RWPE2 (cell line): Measurements from ENCODE around the gene NBPF1.
"Not testable (repeated sequence)": the region's sequence is repeated elsewhere in the genome, so short reads cannot be mapped to it uniquely, and the experiment has no call there.

Experiments
- ATAC-seq: fragments of 200-7000 bp; cut with Tn5 transposase; 3 replicates; pipeline ENCODE4 v1.9.1; 2021; ENCODE audit warnings: low read depth
- DNase-seq: peaks from one replicate; pipeline ENCODE4 v3.0.0-alpha.2; 2020; ENCODE audit warnings: low spot score
- H3K27ac ChIP-seq: fragments of 450-650 bp; 2 replicates; pipeline ENCODE4 v1.5.1; 2017; ENCODE audit warnings: mild to moderate bottlenecking; ENCODE audit not compliant: poor library complexity, severe bottlenecking
- H3K27me3 ChIP-seq: fragments of 250-450 bp; sonication (Bioruptor Pico); 2 replicates; pipeline ENCODE4 v1.5.1; 2021; ENCODE audit warnings: mild to moderate bottlenecking, moderate library complexity; ENCODE audit not compliant: insufficient read depth, poor library complexity, severe bottlenecking
- H3K36me3 ChIP-seq: fragments of 250-450 bp; sonication (Bioruptor Pico); 2 replicates; pipeline ENCODE4 v1.5.1; 2020; ENCODE audit warnings: low read depth, mild to moderate bottlenecking, moderate library complexity
- H3K4me1 ChIP-seq: fragments of 250-450 bp; sonication (Bioruptor Pico); 2 replicates; pipeline ENCODE4 v1.5.1; 2021; ENCODE audit warnings: mild to moderate bottlenecking, moderate library complexity; ENCODE audit not compliant: insufficient read depth, poor library complexity, severe bottlenecking
- H3K4me3 ChIP-seq: fragments of 250-450 bp; sonication (Bioruptor Pico); 2 replicates; pipeline ENCODE4 v1.5.1; 2021; ENCODE audit warnings: mild to moderate bottlenecking, moderate library complexity; ENCODE audit not compliant: severe bottlenecking
- H3K9me3 ChIP-seq: fragments of 250-450 bp; sonication (Bioruptor Pico); 2 replicates; pipeline ENCODE4 v1.5.1; 2021; ENCODE audit warnings: mild to moderate bottlenecking, moderate library complexity; ENCODE audit not compliant: severe bottlenecking
- TF ChIP-seq, protein P1 (sequence below): fragments of 450-650 bp; IDR thresholded peaks from one replicate; pipeline ENCODE4 v1.5.1; 2017; ENCODE audit warnings: mild to moderate bottlenecking, moderate library complexity; ENCODE audit not compliant: poor library complexity, severe bottlenecking

The NBPF1 gene

DNA sequence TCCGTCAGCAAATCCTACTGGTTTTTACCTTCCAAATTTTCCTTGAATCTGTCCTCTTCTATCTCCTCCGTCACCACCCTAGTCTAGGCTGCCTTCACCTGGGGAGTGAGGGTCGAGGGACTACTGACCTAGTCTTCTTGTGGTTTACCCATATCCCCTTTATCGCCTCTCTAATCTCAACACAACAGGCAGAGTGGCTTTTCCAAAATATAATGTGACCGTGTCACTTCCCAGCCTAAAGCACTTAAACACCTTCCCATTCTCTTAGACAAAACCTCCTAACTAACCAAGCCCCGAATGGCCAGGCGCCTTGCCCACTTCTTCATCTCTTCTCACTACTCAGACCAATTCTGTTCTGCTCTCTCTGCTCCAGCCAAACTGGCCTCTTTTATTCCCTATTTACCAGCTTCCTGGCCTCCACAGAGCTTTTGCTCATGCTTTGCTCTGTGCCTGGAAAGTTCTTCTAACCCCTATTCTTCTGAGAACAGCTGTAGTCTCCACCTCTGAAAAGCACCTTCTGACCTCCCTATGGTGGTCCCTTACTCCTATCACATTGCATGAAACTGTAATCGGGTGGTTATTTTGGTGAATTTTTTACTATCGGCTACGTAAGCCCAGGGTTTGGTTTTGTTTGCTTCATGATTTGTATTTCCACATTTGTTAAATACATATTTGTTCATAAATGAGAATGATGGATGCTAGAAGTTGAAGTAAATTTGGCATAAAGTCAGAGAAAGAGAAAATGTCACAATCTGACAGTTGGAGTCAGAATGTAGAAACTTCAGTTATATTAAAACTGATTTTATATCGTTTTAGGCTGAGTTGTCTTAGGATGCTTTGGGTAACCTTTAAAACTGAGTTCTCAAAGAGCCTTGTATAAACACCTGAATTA is 1.2 kb upstream of the NBPF1 start:
- no peaks in the 10 kb centered on the region for H3K4me1 ChIP-seq
- no peak overlapping the region for H3K4me3 ChIP-seq

DNA sequence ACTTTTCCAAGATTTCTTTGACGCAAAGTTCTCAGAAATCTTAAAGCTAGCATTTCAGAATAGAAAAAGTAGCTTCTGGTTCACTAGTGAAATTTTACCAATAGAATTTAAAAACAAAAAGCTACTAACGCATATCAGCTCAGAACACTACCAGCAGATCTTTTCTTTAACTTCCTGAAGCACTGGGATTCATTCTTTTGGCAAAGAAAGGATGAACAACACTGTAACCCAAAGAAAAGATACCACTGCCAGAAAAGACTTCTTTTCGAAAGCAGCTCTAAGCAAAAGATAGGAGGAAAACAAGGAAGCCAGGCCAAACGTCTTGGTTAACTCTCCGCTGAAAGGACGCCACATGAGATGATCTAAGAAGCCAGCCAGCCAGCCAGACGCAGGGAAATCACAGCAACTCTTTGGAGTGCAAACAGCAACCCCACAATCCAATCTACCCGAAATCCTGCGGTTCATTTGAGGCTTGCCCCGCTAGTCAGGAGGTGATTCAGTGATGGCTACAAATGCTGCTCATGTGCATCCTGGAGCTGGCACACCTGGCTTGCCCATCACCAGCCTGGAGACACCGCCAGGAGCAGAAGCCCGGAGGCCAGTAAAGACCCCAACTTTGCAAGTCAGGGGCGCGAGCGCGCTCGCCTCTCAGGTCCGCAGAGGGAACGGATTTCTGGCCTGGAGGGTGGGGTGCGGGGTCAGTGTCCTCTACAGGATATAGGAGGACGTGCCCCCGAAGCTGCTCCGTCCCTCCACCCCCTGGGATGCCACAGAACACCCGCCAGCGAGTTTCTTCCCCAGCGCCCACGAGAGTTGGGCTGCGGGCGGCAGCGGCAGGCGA is 812 bp downstream of the NBPF1 start:
- no peaks in the 10 kb centered on the region for H3K9me3 ChIP-seq
- no peaks in the 10 kb centered on the region for H3K4me1 ChIP-seq
- ATAC-seq (peak; percentile 45), DNase-seq (peak; percentile 81)
- no peaks in the 10 kb centered on the region for H3K27me3 ChIP-seq
- H3K27ac ChIP-seq = peak overlapping the region; percentile 11
- H3K4me3 ChIP-seq = peak overlapping the region; percentile 80
- TF ChIP-seq, protein P1, sequence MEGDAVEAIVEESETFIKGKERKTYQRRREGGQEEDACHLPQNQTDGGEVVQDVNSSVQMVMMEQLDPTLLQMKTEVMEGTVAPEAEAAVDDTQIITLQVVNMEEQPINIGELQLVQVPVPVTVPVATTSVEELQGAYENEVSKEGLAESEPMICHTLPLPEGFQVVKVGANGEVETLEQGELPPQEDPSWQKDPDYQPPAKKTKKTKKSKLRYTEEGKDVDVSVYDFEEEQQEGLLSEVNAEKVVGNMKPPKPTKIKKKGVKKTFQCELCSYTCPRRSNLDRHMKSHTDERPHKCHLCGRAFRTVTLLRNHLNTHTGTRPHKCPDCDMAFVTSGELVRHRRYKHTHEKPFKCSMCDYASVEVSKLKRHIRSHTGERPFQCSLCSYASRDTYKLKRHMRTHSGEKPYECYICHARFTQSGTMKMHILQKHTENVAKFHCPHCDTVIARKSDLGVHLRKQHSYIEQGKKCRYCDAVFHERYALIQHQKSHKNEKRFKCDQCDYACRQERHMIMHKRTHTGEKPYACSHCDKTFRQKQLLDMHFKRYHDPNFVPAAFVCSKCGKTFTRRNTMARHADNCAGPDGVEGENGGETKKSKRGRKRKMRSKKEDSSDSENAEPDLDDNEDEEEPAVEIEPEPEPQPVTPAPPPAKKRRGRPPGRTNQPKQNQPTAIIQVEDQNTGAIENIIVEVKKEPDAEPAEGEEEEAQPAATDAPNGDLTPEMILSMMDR = no peak
- no peaks in the 10 kb centered on the region for H3K36me3 ChIP-seq

More for the DNA sequence above, 1.2 kb upstream of the NBPF1 start:
- no peak overlapping the region for H3K27ac ChIP-seq
- TF ChIP-seq, protein P1 = no peak
- ATAC-seq (no peak), DNase-seq (peak; percentile 72)
- H3K27me3 ChIP-seq = no peaks in the 10 kb centered on the region
- peaks cover 6% of the 10 kb centered on the region; the same call in 1 of the 2 replicates for H3K36me3 ChIP-seq
- H3K9me3 ChIP-seq = no peaks in the 10 kb centered on the region

DNA sequence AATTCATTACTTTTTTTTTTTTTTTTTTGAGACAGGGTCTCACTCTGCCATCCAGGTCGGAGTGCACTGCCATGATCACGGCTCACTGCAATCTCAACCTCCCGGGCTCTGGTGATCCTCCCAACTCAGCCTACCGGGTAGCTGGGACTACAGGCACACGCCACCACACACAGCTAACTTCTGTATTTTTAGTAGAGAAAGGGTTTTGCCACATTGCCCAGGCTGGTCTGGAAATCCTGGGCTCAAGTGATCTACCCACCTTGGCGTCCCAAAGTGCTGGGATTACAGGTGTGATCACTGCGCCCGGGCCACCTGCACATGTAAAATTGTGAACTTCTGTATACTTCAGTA is 1.4 kb downstream of the NBPF1 start:
- not testable (repeated sequence) for H3K9me3 ChIP-seq, ATAC-seq, H3K27ac ChIP-seq, H3K27me3 ChIP-seq, H3K4me1 ChIP-seq, H3K36me3 ChIP-seq
- peak; percentile 68 for DNase-seq
- peak overlapping the region; percentile 80 for H3K4me3 ChIP-seq

DNA sequence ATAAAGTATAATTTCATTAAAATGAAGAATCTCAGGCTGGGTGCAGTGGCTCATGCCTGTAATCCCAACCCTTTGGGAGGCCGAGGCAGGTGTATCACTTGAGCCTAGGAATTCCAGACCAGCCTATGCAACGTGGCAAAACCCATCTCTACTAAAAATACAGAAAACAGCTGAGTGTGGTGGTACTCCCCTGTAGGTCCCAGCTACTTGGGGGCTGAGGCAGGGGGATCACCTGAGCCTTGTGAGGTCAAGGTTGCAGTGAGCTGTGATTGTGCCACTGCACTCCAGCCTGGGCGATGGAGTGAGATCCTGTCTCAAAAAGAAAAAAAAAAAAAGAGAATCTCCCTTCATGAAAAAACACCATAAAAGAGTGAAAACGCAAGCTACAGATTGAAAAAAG is 2.2 kb downstream of the NBPF1 start:
- not testable (repeated sequence) for H3K27ac ChIP-seq, H3K36me3 ChIP-seq, H3K9me3 ChIP-seq, H3K27me3 ChIP-seq, ATAC-seq, H3K4me3 ChIP-seq, H3K4me1 ChIP-seq
- DNase-seq = peak; percentile 39

DNA sequence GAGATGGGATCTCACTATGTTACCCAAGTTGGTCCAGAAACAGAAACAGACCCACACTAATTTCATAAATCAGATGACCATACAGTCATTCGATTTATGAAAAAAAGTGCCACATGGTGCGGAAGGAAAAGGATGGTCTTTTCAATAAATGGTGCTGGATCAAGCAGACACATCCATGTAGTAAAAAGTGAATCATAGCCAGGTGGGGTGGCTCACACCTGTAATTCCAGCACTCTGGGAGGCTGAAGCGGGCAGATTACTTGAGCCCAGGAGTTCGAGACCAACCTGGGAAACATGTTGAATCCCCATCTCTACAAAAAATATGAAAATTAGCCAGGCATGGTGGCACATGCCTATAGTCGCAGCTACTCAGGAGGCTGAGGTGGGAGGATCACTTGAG is 2.8 kb downstream of the NBPF1 start:
- not testable (repeated sequence) for DNase-seq, H3K4me1 ChIP-seq, H3K27ac ChIP-seq, ATAC-seq, H3K4me3 ChIP-seq, H3K36me3 ChIP-seq, H3K9me3 ChIP-seq, H3K27me3 ChIP-seq

DNA sequence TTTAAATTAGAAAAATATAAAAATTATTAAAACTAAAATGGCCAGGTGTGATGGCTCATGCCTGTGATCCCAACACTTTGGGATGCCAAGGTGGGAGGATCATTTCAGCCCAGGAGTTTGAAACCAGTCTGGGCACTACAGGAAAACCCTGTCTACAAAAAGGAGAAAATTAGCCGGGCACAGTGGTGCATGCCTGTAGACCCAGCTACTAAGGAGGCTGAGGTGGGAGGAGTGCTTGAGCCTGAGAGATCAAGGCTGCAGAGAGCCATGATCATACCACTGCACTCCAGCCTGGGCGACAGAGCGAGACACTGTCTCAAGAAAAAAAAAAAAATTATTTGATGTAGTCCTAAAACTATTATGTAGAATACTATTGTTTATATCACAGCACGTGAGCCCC is 3.6 kb downstream of the NBPF1 start:
- DNase-seq = peak; percentile 30
- not testable (repeated sequence) for H3K4me1 ChIP-seq, H3K27me3 ChIP-seq, H3K9me3 ChIP-seq, H3K36me3 ChIP-seq, H3K27ac ChIP-seq, ATAC-seq, H3K4me3 ChIP-seq
